Measurements from ENCODE around the gene HECW1. TPM values are rescaled to one million over a fixed set of nuclear protein-coding genes. Genes with fewer than 3 reads are reported as not detected.

The HECW1 gene
- total and polyA plus RNA-seq, 4 donors: 0.05 TPM; not detected in 3

DNA sequence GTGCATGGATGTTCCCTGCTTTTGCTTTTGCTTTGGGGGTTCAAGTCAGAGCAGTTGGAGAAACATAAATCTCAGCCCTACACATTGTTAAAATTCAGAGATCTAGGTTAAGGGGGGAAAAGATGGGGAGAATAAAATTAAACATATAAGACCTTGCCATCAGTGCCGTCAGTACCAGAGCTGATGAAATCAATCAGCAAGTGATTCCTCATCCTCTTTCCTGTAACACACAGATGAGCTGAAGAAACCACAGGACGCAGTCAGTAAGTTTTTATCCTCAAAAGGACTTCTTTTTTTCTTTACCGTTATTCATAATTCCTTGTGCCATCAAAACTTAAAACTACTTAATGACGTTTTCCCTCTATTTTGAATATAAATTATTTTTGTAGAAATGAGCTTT, 5.9 kb downstream of the HECW1 start:
- peaks cover 0 to 17% (median 15%) of the 10 kb centered on the region in 4 donors for H3K27me3 ChIP-seq (ENCODE audit: control insufficient read depth in 4 of 4, insufficient read depth in 4 of 4, low read length in 3 of 4)

More for the DNA sequence above, 5.9 kb downstream of the HECW1 start:
- DNase-seq (ENCODE audit: low spot score): no peak
- 66% methylated on average over 4 of the region's 4 CpGs for WGBS
- no peak for TF ChIP-seq SP1 (IDR thresholded peaks at IDR 0.05)
- TF ChIP-seq, protein P1, sequence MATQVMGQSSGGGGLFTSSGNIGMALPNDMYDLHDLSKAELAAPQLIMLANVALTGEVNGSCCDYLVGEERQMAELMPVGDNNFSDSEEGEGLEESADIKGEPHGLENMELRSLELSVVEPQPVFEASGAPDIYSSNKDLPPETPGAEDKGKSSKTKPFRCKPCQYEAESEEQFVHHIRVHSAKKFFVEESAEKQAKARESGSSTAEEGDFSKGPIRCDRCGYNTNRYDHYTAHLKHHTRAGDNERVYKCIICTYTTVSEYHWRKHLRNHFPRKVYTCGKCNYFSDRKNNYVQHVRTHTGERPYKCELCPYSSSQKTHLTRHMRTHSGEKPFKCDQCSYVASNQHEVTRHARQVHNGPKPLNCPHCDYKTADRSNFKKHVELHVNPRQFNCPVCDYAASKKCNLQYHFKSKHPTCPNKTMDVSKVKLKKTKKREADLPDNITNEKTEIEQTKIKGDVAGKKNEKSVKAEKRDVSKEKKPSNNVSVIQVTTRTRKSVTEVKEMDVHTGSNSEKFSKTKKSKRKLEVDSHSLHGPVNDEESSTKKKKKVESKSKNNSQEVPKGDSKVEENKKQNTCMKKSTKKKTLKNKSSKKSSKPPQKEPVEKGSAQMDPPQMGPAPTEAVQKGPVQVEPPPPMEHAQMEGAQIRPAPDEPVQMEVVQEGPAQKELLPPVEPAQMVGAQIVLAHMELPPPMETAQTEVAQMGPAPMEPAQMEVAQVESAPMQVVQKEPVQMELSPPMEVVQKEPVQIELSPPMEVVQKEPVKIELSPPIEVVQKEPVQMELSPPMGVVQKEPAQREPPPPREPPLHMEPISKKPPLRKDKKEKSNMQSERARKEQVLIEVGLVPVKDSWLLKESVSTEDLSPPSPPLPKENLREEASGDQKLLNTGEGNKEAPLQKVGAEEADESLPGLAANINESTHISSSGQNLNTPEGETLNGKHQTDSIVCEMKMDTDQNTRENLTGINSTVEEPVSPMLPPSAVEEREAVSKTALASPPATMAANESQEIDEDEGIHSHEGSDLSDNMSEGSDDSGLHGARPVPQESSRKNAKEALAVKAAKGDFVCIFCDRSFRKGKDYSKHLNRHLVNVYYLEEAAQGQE (IDR thresholded peaks at IDR 0.05): no peak
- TF ChIP-seq, protein P2, sequence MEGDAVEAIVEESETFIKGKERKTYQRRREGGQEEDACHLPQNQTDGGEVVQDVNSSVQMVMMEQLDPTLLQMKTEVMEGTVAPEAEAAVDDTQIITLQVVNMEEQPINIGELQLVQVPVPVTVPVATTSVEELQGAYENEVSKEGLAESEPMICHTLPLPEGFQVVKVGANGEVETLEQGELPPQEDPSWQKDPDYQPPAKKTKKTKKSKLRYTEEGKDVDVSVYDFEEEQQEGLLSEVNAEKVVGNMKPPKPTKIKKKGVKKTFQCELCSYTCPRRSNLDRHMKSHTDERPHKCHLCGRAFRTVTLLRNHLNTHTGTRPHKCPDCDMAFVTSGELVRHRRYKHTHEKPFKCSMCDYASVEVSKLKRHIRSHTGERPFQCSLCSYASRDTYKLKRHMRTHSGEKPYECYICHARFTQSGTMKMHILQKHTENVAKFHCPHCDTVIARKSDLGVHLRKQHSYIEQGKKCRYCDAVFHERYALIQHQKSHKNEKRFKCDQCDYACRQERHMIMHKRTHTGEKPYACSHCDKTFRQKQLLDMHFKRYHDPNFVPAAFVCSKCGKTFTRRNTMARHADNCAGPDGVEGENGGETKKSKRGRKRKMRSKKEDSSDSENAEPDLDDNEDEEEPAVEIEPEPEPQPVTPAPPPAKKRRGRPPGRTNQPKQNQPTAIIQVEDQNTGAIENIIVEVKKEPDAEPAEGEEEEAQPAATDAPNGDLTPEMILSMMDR (IDR thresholded peaks at IDR 0.05; ENCODE audit: low read depth, low read length, missing input control): no peak
- no peak for TF ChIP-seq JUND (IDR thresholded peaks at IDR 0.05)
- no peak for TF ChIP-seq FOXA2 (IDR thresholded peaks at IDR 0.05)
- no peak for TF ChIP-seq NR2F2 (IDR thresholded peaks at IDR 0.05)
- no peak for TF ChIP-seq HNF4G (IDR thresholded peaks at IDR 0.05)
- TF ChIP-seq, protein P3, sequence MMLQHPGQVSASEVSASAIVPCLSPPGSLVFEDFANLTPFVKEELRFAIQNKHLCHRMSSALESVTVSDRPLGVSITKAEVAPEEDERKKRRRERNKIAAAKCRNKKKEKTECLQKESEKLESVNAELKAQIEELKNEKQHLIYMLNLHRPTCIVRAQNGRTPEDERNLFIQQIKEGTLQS (IDR thresholded peaks at IDR 0.05): no peak
- TF ChIP-seq, protein P4, sequence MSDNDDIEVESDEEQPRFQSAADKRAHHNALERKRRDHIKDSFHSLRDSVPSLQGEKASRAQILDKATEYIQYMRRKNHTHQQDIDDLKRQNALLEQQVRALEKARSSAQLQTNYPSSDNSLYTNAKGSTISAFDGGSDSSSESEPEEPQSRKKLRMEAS (IDR thresholded peaks at IDR 0.05): no peak
- no peak for TF ChIP-seq RAD21 (IDR thresholded peaks at IDR 0.05)
- no peak for TF ChIP-seq YY1 (IDR thresholded peaks at IDR 0.05)
- TF ChIP-seq, protein P5, sequence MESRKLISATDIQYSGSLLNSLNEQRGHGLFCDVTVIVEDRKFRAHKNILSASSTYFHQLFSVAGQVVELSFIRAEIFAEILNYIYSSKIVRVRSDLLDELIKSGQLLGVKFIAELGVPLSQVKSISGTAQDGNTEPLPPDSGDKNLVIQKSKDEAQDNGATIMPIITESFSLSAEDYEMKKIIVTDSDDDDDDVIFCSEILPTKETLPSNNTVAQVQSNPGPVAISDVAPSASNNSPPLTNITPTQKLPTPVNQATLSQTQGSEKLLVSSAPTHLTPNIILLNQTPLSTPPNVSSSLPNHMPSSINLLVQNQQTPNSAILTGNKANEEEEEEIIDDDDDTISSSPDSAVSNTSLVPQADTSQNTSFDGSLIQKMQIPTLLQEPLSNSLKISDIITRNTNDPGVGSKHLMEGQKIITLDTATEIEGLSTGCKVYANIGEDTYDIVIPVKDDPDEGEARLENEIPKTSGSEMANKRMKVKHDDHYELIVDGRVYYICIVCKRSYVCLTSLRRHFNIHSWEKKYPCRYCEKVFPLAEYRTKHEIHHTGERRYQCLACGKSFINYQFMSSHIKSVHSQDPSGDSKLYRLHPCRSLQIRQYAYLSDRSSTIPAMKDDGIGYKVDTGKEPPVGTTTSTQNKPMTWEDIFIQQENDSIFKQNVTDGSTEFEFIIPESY (IDR thresholded peaks at IDR 0.05): no peak
- no peak for TF ChIP-seq TAF1 (conservative IDR thresholded peaks at IDR 0.05)
- no peak for TF ChIP-seq RXRA (IDR thresholded peaks at IDR 0.05)
- TF ChIP-seq GABPA (IDR thresholded peaks at IDR 0.05 in 1 of 2, conservative IDR thresholded peaks at IDR 0.05 in 1 of 2): no peak
- peaks cover 0 to 8% (median 2%) of the 10 kb centered on the region in 4 donors for H3K4me1 ChIP-seq (ENCODE audit: control insufficient read depth in 4 of 4, insufficient read depth in 4 of 4, low read length in 3 of 4)
- no peaks in the 10 kb centered on the region for H3K36me3 ChIP-seq (ENCODE audit: control insufficient read depth in 4 of 4, insufficient read depth in 3 of 4, low read depth in 1 of 4, low read length in 3 of 4)
- H3K9me3 ChIP-seq (ENCODE audit: control insufficient read depth in 4 of 4, low read length in 3 of 4): no peaks in the 10 kb centered on the region
- no peak overlapping the region for H3K27ac ChIP-seq (ENCODE audit: low read depth in 1 of 2, low read length in 2 of 2)
- H3K9ac ChIP-seq (ENCODE audit: low read depth in 1 of 2, low read length in 2 of 2): no peak overlapping the region
- no peak overlapping the region for H3K4me3 ChIP-seq (ENCODE audit: low read depth in 1 of 3, low read length in 3 of 3)
